ENCODE data around the gene KLB. TPM values are rescaled to one million over a fixed set of nuclear protein-coding genes. Genes with fewer than 3 reads are reported as not detected.

The KLB gene
- total RNA-seq, 1 experiment from 2014 or later: not detected

GRCh38 chr4:39464886-39465501 lies 58.3 kb downstream of the KLB start:
- ChIA-PET CTCF (no interaction called here), RAD21 (ENCODE audit: low non-redundant PET in 1 of 2, low total read pairs in 2 of 2, uncharacterized antibody in 2 of 2, unreplicated experiment in 2 of 2) (no interaction called here), POLR2A (no interaction called here)
- Histone ChIP-seq H4K20me1 (ENCODE audit: insufficient read depth) (no peaks in the 10 kb centered on the region), H3K4me3 (replicated peaks in 1 of 2; ENCODE audit: low read depth in 1 of 2, low read length in 2 of 2) (no peak overlapping the region), H3K4me1 (ENCODE audit: control insufficient read depth in 1 of 2, insufficient read depth in 2 of 2, low read length in 2 of 2) (peaks cover 4 to 19% of the 10 kb centered on the region in 2 experiments; a peak in 3 of 4 replicates), H3K27ac (ENCODE audit: low read depth, low read length) (peak overlapping the region; percentile 13; the same call in 1 of the 2 replicates), H2AFZ (ENCODE audit: low read depth, low read length, poor library complexity, severe bottlenecking) (peak overlapping the region; percentile 44), H3K9ac (ENCODE audit: low read length) (peak overlapping the region; percentile 18; the same call in 1 of the 2 replicates), H3K9me3 (ENCODE audit: control insufficient read depth in 1 of 2, insufficient read depth in 1 of 2, low read depth in 1 of 2, low read length in 2 of 2) (no peaks in the 10 kb centered on the region), H3K9me2 (ENCODE audit: insufficient read depth) (no peaks in the 10 kb centered on the region), H3K4me2 (ENCODE audit: low read length) (peak overlapping the region; percentile 14; the same call in 1 of the 2 replicates), H3K36me3 (ENCODE audit: control insufficient read depth in 1 of 2, insufficient read depth in 2 of 2, low read length in 2 of 2) (peaks cover 15 to 18% of the 10 kb centered on the region in 2 experiments; a peak in 3 of 4 replicates), H3K27me3 (ENCODE audit: insufficient read depth, low read length) (no peaks in the 10 kb centered on the region), H3K79me2 (ENCODE audit: insufficient read depth, low read length) (peaks cover 24% of the 10 kb centered on the region)
- BruUV-seq (replicated peaks): no TSS peak
- intact Hi-C loops (cut with micrococcal nuclease): loop anchor here (5.0 to 10.0 kb wide), 5 partner anchors 127 to 840 kb away; partner anchors contain the start of genes N4BP2, SMIM14 and UBE2K
- ATAC-seq: peak; percentile 69
- peak; percentile 38 for DNase-seq (ENCODE audit: low read depth, low spot score)
- TF ChIP-seq SRF (IDR thresholded peaks at IDR 0.05; ENCODE audit: low read depth) (peak; percentile 37; the same call in 1 of the 2 replicates), CTCF (IDR thresholded peaks at IDR 0.05 in 2 of 3, conservative IDR thresholded peaks at IDR 0.05 in 1 of 3; ENCODE audit: borderline replicate concordance in 1 of 3, insufficient read depth in 1 of 3, low read depth in 2 of 3, low read length in 2 of 3) (peak in 1 of 3 experiments; percentile 25; a peak in 1 of 6 replicates), POLR2AphosphoS5 (IDR thresholded peaks at IDR 0.05; ENCODE audit: low read depth, low read length) (no peak), MAX (IDR thresholded peaks at IDR 0.05) (no peak), YY1 (IDR thresholded peaks at IDR 0.05; ENCODE audit: extremely low read depth, insufficient replicate concordance, low read depth, low read length) (peak; percentile 78), RAD21 (IDR thresholded peaks at IDR 0.05; ENCODE audit: low read depth) (peak; percentile 31; the same call in 1 of the 2 replicates), CBX3 (IDR thresholded peaks at IDR 0.05; ENCODE audit: low read depth) (0 out of 2 replicates have a peak, but pooled peaks have one; percentile 48)

Data from HCT116 (cell line).